ENCODE results near the gene PKIG. TPM values are rescaled to one million over a fixed set of nuclear protein-coding genes. Genes with fewer than 3 reads are reported as not detected.

Gene PKIG
- total RNA-seq, 2 donors from 2014 or later: 125 to 186 TPM

- peaks cover 4 to 21% of the 10 kb centered on the region in 2 donors for H3K4me1 ChIP-seq (ENCODE audit: control insufficient read depth in 1 of 2, low read depth in 2 of 2)
- H3K4me3 ChIP-seq: no peak overlapping the region
- DNase-seq (ENCODE audit: low spot score): no peak
- ATAC-seq (ENCODE audit: insufficient number of reproducible peaks, low FRiP score, low read depth): no peak
- H3K9me3 ChIP-seq: no peaks in the 10 kb centered on the region
- peak overlapping the region in 1 of 2 donors; percentile 35 for H3K27ac ChIP-seq
- no peaks in the 10 kb centered on the region for H3K36me3 ChIP-seq
- H3K27me3 ChIP-seq (replicated peaks; ENCODE audit: insufficient read depth): no peaks in the 10 kb centered on the region
- no peak for TF ChIP-seq CTCF (IDR thresholded peaks at IDR 0.05)
These were observed 41.5 kb upstream of the PKIG start for GRCh38 chr20:44540834-44541233.

- no peaks in the 10 kb centered on the region for H3K9me3 ChIP-seq
- peaks cover 4 to 21% of the 10 kb centered on the region in 2 donors for H3K4me1 ChIP-seq (ENCODE audit: control insufficient read depth in 1 of 2, low read depth in 2 of 2)
- ATAC-seq (ENCODE audit: insufficient number of reproducible peaks, low FRiP score, low read depth) (no peak), DNase-seq (ENCODE audit: low spot score) (no peak)
- no peak overlapping the region for H3K4me3 ChIP-seq
- no peaks in the 10 kb centered on the region for H3K27me3 ChIP-seq (replicated peaks; ENCODE audit: insufficient read depth)
- H3K36me3 ChIP-seq: no peaks in the 10 kb centered on the region
- no peak for TF ChIP-seq CTCF (IDR thresholded peaks at IDR 0.05)
- H3K27ac ChIP-seq: no peak overlapping the region
These were observed 40.4 kb upstream of the PKIG start for GRCh38 chr20:44541992-44542391.

GRCh38 chr20:44542890-44543289 is 39.5 kb upstream of the PKIG start:
- H3K36me3 ChIP-seq: no peaks in the 10 kb centered on the region
- ATAC-seq (ENCODE audit: insufficient number of reproducible peaks, low FRiP score, low read depth) (no peak), DNase-seq (ENCODE audit: low spot score) (no peak)
- H3K9me3 ChIP-seq: no peaks in the 10 kb centered on the region
- H3K27me3 ChIP-seq (replicated peaks; ENCODE audit: insufficient read depth): no peaks in the 10 kb centered on the region
- H3K4me1 ChIP-seq (ENCODE audit: control insufficient read depth in 1 of 2, low read depth in 2 of 2): peaks cover 7 to 26% of the 10 kb centered on the region in 2 donors
- no peak for TF ChIP-seq CTCF (IDR thresholded peaks at IDR 0.05)
- no peak overlapping the region for H3K4me3 ChIP-seq
- no peak overlapping the region for H3K27ac ChIP-seq

GRCh38 chr20:44543358-44543757 is 39.0 kb upstream of the PKIG start:
- no peaks in the 10 kb centered on the region for H3K27me3 ChIP-seq (replicated peaks; ENCODE audit: insufficient read depth)
- H3K4me1 ChIP-seq (ENCODE audit: control insufficient read depth in 1 of 2, low read depth in 2 of 2): peaks cover 11 to 31% of the 10 kb centered on the region in 2 donors
- no peaks in the 10 kb centered on the region for H3K9me3 ChIP-seq
- no peaks in the 10 kb centered on the region for H3K36me3 ChIP-seq
- no peak overlapping the region for H3K27ac ChIP-seq
- no peak overlapping the region for H3K4me3 ChIP-seq
- no peak for TF ChIP-seq CTCF (IDR thresholded peaks at IDR 0.05)
- DNase-seq (ENCODE audit: low spot score): no peak
- no peak for ATAC-seq (ENCODE audit: insufficient number of reproducible peaks, low FRiP score, low read depth)

GRCh38 chr20:44544263-44544662 is 38.1 kb upstream of the PKIG start:
- Histone ChIP-seq H3K4me3 (no peak overlapping the region), H3K9me3 (no peaks in the 10 kb centered on the region), H3K36me3 (no peaks in the 10 kb centered on the region), H3K27ac (no peak overlapping the region), H3K27me3 (replicated peaks; ENCODE audit: insufficient read depth) (no peaks in the 10 kb centered on the region), H3K4me1 (ENCODE audit: control insufficient read depth in 1 of 2, low read depth in 2 of 2) (peaks cover 11 to 40% of the 10 kb centered on the region in 2 donors)
- no peak for DNase-seq (ENCODE audit: low spot score)
- no peak for ATAC-seq (ENCODE audit: insufficient number of reproducible peaks, low FRiP score, low read depth)
- TF ChIP-seq CTCF (IDR thresholded peaks at IDR 0.05): no peak

Measured in thoracic aorta (tissue), 2 donors.